Ishikawa (cell line): ENCODE measurements around the gene NDUFV2.

Experiments used
- CEBPB ChIP-seq: IDR thresholded peaks from 2 replicates; pipeline ENCODE4 v1.6.1; 2012
- CREB1 ChIP-seq: IDR thresholded peaks from 2 replicates; pipeline ENCODE4 v1.6.1; 2012; ENCODE audit warnings: low read depth
- EGR1 ChIP-seq: IDR thresholded peaks from 2 replicates; pipeline ENCODE4 v1.6.1; 2012
- EP300 ChIP-seq: IDR thresholded peaks from 2 replicates; pipeline ENCODE4 v1.6.1; 2012; ENCODE audit warnings: borderline replicate concordance
- FOXM1 ChIP-seq: IDR thresholded peaks from 2 replicates; pipeline ENCODE4 v1.6.1; 2012; ENCODE audit warnings: low read depth, borderline replicate concordance
- NFIC ChIP-seq: IDR thresholded peaks from 2 replicates; pipeline ENCODE4 v1.6.1; 2012
- RAD21 ChIP-seq: IDR thresholded peaks from 2 replicates; pipeline ENCODE4 v1.6.1; 2012; ENCODE audit warnings: low read depth
- TAF1 ChIP-seq: IDR thresholded peaks from 2 replicates; pipeline ENCODE4 v1.6.1; 2012; ENCODE audit warnings: low read depth, mild to moderate bottlenecking
- TCF12 ChIP-seq: IDR thresholded peaks from 2 replicates; pipeline ENCODE4 v1.6.1; 2012; ENCODE audit warnings: low read depth
- TEAD4 ChIP-seq: IDR thresholded peaks from 2 replicates; pipeline ENCODE4 v1.6.1; 2012
- YY1 ChIP-seq: IDR thresholded peaks from 2 replicates; pipeline ENCODE4 v1.6.1; 2012; ENCODE audit warnings: low read depth
- ZBTB7A ChIP-seq: IDR thresholded peaks from 2 replicates; pipeline ENCODE4 v1.6.1; 2012; ENCODE audit warnings: low read depth
- TF ChIP-seq, protein P1 (sequence below): IDR thresholded peaks from 2 replicates; pipeline ENCODE4 v1.6.1; 2012; ENCODE audit warnings: low read depth, mild to moderate bottlenecking
- TF ChIP-seq, protein P2 (sequence below): IDR thresholded peaks from 2 replicates; pipeline ENCODE4 v1.6.1; 2012
- TF ChIP-seq, protein P3 (sequence below): IDR thresholded peaks from 2 replicates; pipeline ENCODE4 v1.6.1; 2012

Gene NDUFV2

DNA sequence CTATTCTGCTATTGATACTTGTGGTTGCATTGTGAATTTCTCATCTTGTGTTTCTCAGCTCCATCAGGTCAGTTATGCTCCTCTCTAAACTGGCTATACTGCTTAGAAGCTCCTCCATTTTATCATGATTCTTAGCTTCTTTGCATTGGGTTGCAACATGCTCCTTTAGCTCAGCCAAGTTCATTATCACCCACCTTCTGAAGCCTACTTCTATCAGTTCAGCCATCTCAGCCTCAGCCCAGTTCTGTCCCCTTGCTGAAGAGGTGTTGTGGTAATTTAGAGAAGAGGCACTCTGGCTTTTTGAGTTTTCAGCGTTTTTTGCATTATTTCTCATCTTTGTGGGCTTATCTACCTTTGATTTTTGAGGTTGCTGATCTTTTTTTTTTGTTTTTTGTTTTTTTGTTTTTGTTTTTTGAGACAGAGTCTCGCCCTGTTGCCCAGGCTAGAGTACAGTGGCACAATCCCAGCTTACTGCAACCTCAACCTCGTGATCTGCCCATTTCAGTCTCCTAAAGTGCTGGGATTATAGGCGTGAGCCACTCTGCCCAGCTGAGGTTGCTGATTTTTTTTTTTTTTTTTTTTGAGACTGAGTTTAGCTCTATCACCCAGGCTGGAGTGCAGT is 70.1 kb downstream of the NDUFV2 start:
- TF ChIP-seq CREB1: no peak
- no peak for TF ChIP-seq TAF1
- TF ChIP-seq, protein P1, sequence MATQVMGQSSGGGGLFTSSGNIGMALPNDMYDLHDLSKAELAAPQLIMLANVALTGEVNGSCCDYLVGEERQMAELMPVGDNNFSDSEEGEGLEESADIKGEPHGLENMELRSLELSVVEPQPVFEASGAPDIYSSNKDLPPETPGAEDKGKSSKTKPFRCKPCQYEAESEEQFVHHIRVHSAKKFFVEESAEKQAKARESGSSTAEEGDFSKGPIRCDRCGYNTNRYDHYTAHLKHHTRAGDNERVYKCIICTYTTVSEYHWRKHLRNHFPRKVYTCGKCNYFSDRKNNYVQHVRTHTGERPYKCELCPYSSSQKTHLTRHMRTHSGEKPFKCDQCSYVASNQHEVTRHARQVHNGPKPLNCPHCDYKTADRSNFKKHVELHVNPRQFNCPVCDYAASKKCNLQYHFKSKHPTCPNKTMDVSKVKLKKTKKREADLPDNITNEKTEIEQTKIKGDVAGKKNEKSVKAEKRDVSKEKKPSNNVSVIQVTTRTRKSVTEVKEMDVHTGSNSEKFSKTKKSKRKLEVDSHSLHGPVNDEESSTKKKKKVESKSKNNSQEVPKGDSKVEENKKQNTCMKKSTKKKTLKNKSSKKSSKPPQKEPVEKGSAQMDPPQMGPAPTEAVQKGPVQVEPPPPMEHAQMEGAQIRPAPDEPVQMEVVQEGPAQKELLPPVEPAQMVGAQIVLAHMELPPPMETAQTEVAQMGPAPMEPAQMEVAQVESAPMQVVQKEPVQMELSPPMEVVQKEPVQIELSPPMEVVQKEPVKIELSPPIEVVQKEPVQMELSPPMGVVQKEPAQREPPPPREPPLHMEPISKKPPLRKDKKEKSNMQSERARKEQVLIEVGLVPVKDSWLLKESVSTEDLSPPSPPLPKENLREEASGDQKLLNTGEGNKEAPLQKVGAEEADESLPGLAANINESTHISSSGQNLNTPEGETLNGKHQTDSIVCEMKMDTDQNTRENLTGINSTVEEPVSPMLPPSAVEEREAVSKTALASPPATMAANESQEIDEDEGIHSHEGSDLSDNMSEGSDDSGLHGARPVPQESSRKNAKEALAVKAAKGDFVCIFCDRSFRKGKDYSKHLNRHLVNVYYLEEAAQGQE: no peak
- no peak for TF ChIP-seq FOXM1
- TF ChIP-seq YY1: no peak
- TF ChIP-seq TCF12: no peak
- no peak for TF ChIP-seq ZBTB7A
- no peak for TF ChIP-seq NFIC
- no peak for TF ChIP-seq EGR1

DNA sequence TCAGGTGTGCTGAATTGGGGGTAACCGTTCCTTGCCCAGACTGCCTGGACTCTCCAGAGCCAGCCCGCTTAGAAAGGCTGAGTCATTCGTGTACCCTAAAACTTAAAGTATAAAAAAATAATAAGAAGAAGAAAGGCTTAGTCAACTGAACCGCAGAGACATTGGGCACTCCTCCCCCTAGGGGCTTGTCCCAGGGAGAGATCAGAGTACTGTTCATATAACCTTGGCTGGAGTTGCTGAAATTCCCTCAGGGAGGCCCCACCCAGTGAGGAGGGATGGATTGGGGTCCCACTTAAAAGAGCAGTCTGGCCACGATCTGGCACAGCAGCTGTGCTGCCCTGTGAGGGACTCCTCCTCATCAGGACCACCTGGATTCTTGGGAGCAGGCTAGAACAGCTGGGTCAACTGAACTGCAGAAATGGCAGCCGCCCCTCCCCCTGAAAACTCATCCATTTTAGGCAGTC is 71.3 kb downstream of the NDUFV2 start:
- TF ChIP-seq RAD21: no peak

DNA sequence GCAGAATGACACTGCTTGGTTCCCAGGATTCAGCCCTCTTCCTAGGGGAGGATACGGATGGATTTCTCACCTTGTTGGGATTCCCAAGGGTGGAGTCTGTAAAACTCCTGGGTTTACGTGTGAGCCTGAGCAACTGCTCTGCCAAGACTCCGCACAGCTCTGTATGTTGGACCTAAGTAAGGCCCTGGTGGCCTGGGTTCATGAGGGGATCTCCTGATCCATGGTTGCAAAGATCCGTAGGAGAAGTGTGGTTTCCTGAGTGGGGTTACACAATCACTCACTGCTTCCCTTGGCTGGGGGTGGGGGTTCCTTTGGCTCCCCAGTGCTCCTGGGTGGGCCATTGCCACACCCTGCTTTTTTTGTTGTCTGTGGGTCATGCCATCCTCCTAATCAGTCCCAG is 71.8 kb downstream of the NDUFV2 start:
- TF ChIP-seq, protein P2, sequence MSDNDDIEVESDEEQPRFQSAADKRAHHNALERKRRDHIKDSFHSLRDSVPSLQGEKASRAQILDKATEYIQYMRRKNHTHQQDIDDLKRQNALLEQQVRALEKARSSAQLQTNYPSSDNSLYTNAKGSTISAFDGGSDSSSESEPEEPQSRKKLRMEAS: no peak
- TF ChIP-seq CREB1 (no peak), YY1 (no peak), EP300 (no peak), CEBPB (no peak), NFIC (no peak), ZBTB7A (no peak), EGR1 (no peak), TAF1 (no peak), RAD21 (no peak), TEAD4 (no peak)
- TF ChIP-seq, protein P1: no peak
- TF ChIP-seq, protein P3, sequence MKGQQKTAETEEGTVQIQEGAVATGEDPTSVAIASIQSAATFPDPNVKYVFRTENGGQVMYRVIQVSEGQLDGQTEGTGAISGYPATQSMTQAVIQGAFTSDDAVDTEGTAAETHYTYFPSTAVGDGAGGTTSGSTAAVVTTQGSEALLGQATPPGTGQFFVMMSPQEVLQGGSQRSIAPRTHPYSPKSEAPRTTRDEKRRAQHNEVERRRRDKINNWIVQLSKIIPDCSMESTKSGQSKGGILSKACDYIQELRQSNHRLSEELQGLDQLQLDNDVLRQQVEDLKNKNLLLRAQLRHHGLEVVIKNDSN: no peak

DNA sequence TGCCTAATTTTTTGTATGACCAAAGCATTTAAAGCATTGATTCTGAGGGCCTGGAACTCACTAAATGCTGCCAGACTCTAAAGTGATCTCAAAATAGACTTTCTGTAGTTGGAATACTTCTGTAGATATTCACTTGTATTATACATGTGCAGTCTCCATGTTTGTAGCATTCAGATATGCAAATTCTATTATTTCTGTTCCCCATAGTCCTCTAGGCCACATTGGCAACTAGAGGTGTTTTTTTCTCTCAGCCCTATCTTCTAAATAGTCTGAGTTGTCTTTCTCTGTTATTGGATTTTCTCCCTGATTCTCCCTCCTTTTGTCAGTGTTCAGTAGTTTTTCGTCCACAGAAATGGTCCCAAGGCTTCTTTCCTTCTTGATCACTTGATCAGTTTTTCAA is 72.6 kb downstream of the NDUFV2 start:
- no peak for TF ChIP-seq TAF1
- no peak for TF ChIP-seq TEAD4
- TF ChIP-seq EGR1: no peak
- TF ChIP-seq, protein P1: no peak
- TF ChIP-seq, protein P3: no peak
- no peak for TF ChIP-seq RAD21
- TF ChIP-seq TCF12: no peak
- TF ChIP-seq CREB1: no peak
- TF ChIP-seq YY1: no peak
- TF ChIP-seq NFIC: no peak
- TF ChIP-seq EP300: no peak
- TF ChIP-seq, protein P2: no peak
- no peak for TF ChIP-seq ZBTB7A
- no peak for TF ChIP-seq FOXM1
- TF ChIP-seq CEBPB: no peak

DNA sequence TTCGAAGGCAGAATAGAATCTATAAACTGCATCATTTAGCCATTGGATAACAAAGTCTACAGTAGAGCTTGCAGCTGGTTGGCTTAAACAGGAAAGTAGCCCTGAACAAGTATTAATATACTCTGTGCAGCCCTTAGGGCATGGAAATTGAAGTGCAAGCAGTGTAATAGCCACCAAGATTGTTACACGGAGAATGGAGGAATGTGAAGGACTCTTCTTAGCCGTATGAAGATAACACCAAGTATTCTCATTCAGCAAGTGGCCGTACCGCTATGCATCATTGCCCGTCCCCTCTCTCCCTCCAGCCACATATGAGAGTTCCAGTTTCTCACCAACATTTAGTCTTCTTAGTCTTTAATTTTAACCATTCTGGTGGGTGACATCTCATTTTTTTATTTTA is 74.5 kb downstream of the NDUFV2 start:
- TF ChIP-seq, protein P3: no peak
- TF ChIP-seq FOXM1 (no peak), NFIC (no peak), CREB1 (no peak), YY1 (no peak), TEAD4 (no peak), ZBTB7A (no peak), EGR1 (no peak), CEBPB (no peak), TCF12 (no peak), TAF1 (no peak)
- TF ChIP-seq, protein P2: no peak
